Endothelial cell (in vitro differentiated cells): ENCODE results near the gene RHBDF1. TPM values are rescaled to one million over a fixed set of nuclear protein-coding genes. Genes with fewer than 3 reads are reported as not detected.

Experiments used
- DNase-seq: peaks from one replicate; pipeline ENCODE4 v3.0.0; 2021; ENCODE audit warnings: low spot score
- H3K27ac Mint-ChIP-seq: one replicate; pipeline ENCODE4 v1.8.0; 2021; ENCODE audit warnings: mixed read lengths, inconsistent platforms; ENCODE audit not compliant: unreplicated experiment
- H3K27me3 Mint-ChIP-seq: one replicate; pipeline ENCODE4 v1.8.0; 2021; ENCODE audit warnings: mild to moderate bottlenecking, moderate library complexity, mixed read lengths, inconsistent platforms; ENCODE audit not compliant: unreplicated experiment
- H3K36me3 Mint-ChIP-seq: one replicate; pipeline ENCODE4 v1.8.0; 2021; ENCODE audit warnings: mild to moderate bottlenecking, low read depth, mixed read lengths, inconsistent platforms; ENCODE audit not compliant: unreplicated experiment
- H3K4me1 Mint-ChIP-seq: one replicate; pipeline ENCODE4 v1.8.0; 2021; ENCODE audit warnings: mild to moderate bottlenecking, mixed read lengths, inconsistent platforms; ENCODE audit not compliant: unreplicated experiment
- H3K4me3 Mint-ChIP-seq: one replicate; pipeline ENCODE4 v1.8.0; 2021; ENCODE audit warnings: mild to moderate bottlenecking, mixed read lengths, inconsistent platforms; ENCODE audit not compliant: unreplicated experiment
- H3K9me3 Mint-ChIP-seq: one replicate; pipeline ENCODE4 v1.8.0; 2021; ENCODE audit warnings: mixed read lengths, inconsistent platforms; ENCODE audit not compliant: unreplicated experiment
- CTCF ChIP-seq: fragments of 200-600 bp; sonication (generic); IDR thresholded peaks from one replicate; pipeline ENCODE4 v1.5.0; 2021; ENCODE audit warnings: antibody characterized with exemption; ENCODE audit not compliant: unreplicated experiment
- total RNA-seq: library from RNA; stranded (reverse); fragmentation: NEBNext Ultra II Directional; extraction: Animal tissue kit (Norgen Biotek cat#: 25700); gene quantifications from one replicate; pipeline ENCODE4 v1.2.1, GENCODE V29; 2021; ENCODE audit not compliant: unreplicated experiment

Gene RHBDF1
- total RNA-seq, 1 donor from 2014 or later = 60.7 TPM

DNA sequence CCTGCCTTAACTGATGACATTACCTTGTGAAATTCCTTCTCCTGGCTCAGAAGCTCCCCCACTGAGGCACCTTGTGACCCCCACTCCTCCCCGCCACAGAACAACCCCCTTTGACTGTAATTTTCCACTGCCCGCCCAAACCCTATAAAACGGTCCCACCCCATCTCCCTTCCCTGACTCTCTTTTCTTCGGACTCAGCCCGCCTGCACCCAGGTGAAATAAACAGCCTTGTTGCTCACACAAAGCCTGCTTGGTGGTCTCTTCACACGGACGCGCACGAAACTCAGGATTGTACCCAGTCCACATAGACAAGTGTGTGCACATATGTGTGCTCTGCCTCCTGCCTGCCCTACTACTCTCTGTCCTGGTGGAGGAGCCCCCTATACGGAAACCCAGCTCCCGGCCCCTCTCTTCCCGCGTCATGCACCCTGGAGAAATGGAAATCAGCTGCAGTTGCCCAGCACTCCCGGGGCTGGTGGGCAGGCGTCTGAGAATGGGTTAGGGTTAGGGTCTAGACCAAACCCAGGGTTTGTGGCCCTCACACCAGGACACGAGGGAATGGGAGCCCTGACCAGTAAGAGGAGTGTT, 2.4 kb upstream of the RHBDF1 start:
- DNase-seq = no peak
- H3K4me1 Mint-ChIP-seq = peaks cover 22% of the 10 kb centered on the region
- H3K9me3 Mint-ChIP-seq = no peaks in the 10 kb centered on the region
- TF ChIP-seq CTCF = no peak
- peaks cover 4% of the 10 kb centered on the region for H3K36me3 Mint-ChIP-seq
- peak overlapping the region; percentile 32 for H3K4me3 Mint-ChIP-seq
- H3K27me3 Mint-ChIP-seq = peaks cover 8% of the 10 kb centered on the region
- H3K27ac Mint-ChIP-seq = no peak overlapping the region

GRCh38 chr16:74051-74746, 1.8 kb upstream of the RHBDF1 start:
- Mint-ChIP-seq H3K36me3 (peaks cover 4% of the 10 kb centered on the region), H3K4me3 (peak overlapping the region; percentile 79), H3K9me3 (no peaks in the 10 kb centered on the region)

GRCh38 chr16:71540-72401, 660 bp downstream of the RHBDF1 start:
- no peak for TF ChIP-seq CTCF
- Mint-ChIP-seq H3K27me3 (peaks cover 8% of the 10 kb centered on the region), H3K9me3 (no peaks in the 10 kb centered on the region), H3K4me3 (peak overlapping the region; percentile 92), H3K36me3 (peaks cover 4% of the 10 kb centered on the region), H3K4me1 (peaks cover 19% of the 10 kb centered on the region), H3K27ac (no peak overlapping the region)
- peak; percentile 51 for DNase-seq

More at GRCh38 chr16:74051-74746, 1.8 kb upstream of the RHBDF1 start:
- no peak for DNase-seq
- Mint-ChIP-seq H3K4me1 (peaks cover 22% of the 10 kb centered on the region), H3K27me3 (peaks cover 8% of the 10 kb centered on the region), H3K27ac (no peak overlapping the region)
- TF ChIP-seq CTCF = no peak

DNA sequence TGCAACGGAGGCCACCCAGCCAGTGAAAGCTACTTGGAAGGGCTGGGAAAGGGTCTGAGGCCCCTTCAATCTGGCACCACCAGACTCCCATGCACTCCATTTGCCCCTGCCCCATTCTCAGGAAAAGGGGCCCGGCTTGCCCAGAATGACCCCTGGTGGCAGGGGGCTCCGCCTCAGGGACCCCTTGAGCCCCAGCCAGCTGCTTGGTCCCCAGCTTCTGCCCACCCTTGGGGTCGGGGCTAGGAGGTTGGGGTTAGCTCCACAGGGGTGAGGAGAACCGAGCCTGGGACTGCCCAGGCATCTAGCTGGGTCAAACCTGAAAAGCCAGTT, 1.3 kb downstream of the RHBDF1 start:
- H3K4me3 Mint-ChIP-seq = peak overlapping the region; percentile 92
- peaks cover 5% of the 10 kb centered on the region for H3K27me3 Mint-ChIP-seq
- no peak overlapping the region for H3K27ac Mint-ChIP-seq
- DNase-seq = no peak
- TF ChIP-seq CTCF = no peak
- peaks cover 13% of the 10 kb centered on the region for H3K4me1 Mint-ChIP-seq
- H3K36me3 Mint-ChIP-seq = peaks cover 4% of the 10 kb centered on the region
- H3K9me3 Mint-ChIP-seq = no peaks in the 10 kb centered on the region

DNA sequence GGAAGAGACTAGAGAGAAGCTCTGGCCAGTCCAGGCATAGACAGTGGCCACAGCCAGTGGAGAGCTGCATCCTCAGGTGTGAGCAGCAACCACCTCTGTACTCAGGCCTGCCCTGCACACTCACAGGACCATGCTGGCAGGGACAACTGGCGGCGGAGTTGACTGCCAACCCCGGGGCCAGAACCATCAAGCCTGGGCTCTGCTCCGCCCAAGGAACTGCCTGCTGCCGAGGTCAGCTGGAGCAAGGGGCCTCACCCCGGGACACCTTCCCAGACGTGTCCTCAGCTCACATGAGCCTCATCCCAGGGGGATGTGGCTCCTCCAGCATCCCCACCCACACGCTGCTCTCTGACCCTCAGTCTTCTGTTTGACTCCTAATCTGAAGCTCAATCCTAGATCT, 3.2 kb downstream of the RHBDF1 start:
- H3K36me3 Mint-ChIP-seq = peaks cover 5% of the 10 kb centered on the region
- no peaks in the 10 kb centered on the region for H3K9me3 Mint-ChIP-seq
- H3K4me3 Mint-ChIP-seq = no peak overlapping the region
- DNase-seq = no peak
- peaks cover 5% of the 10 kb centered on the region for H3K27me3 Mint-ChIP-seq
- no peak overlapping the region for H3K27ac Mint-ChIP-seq
- no peak for TF ChIP-seq CTCF
- peaks cover 6% of the 10 kb centered on the region for H3K4me1 Mint-ChIP-seq
